Neural cell (in vitro differentiated cells): Measurements from ENCODE around the gene GOLGA6L10. TPM values are rescaled to one million over a fixed set of nuclear protein-coding genes. Genes with fewer than 3 reads are reported as not detected.
"Not testable (repeated sequence)": the region's sequence is repeated elsewhere in the genome, so short reads cannot be mapped to it uniquely, and the experiment has no call there.

Experiments
- H2AFZ ChIP-seq: fragments of 200-600, 300-800 bp; sonication (generic), shearing (Covaris generic); 2 replicates; pipeline ENCODE4 v1.6.0; 2014; ENCODE audit warnings: low read depth, mild to moderate bottlenecking, antibody characterized with exemption, low read length, moderate library complexity
- H3F3A ChIP-seq: fragments of 200-600 bp; shearing (Covaris generic); 2 replicates; pipeline ENCODE4 v1.6.1; 2016; ENCODE audit warnings: mild to moderate bottlenecking, moderate library complexity, mixed read lengths, antibody characterized with exemption, low read length; ENCODE audit not compliant: insufficient read depth, poor library complexity, severe bottlenecking
- H3K27ac ChIP-seq: fragments of 200-600, 300-800 bp; sonication (generic), shearing (Covaris generic); 2 replicates; pipeline ENCODE4 v1.5.1; 2014; ENCODE audit warnings: mild to moderate bottlenecking, low read length, moderate library complexity
- H3K27me3 ChIP-seq: fragments of 300-800, 200-600 bp; sonication (generic), shearing (Covaris generic); 2 replicates; pipeline ENCODE4 v1.6.0; 2014; ENCODE audit warnings: mild to moderate bottlenecking, low read depth, low read length, moderate library complexity; ENCODE audit not compliant: insufficient read depth
- H3K36me3 ChIP-seq: fragments of 300-800, 200-600 bp; sonication (generic), shearing (Covaris generic); 2 replicates; pipeline ENCODE4 v1.5.1; 2014; ENCODE audit warnings: mild to moderate bottlenecking, antibody characterized with exemption, low read length, moderate library complexity; ENCODE audit not compliant: insufficient read depth
- H3K4me2 ChIP-seq: fragments of 300-800, 200-600 bp; sonication (generic), shearing (Covaris generic); 2 replicates; pipeline ENCODE4 v1.6.0; 2014; ENCODE audit warnings: mild to moderate bottlenecking, low read length
- H3K4me3 ChIP-seq: fragments of 300-800, 200-600 bp; sonication (generic), shearing (Covaris generic); 2 replicates; pipeline ENCODE4 v1.5.1; 2014; ENCODE audit warnings: mild to moderate bottlenecking, low read length, moderate library complexity
- H3K79me2 ChIP-seq: fragments of 200-600 bp; shearing (Covaris generic); replicated peaks from 2 replicates; pipeline ENCODE4 v1.6.0; 2014; ENCODE audit warnings: mild to moderate bottlenecking, low read length, moderate library complexity; ENCODE audit not compliant: insufficient read depth
- H3K9ac ChIP-seq: fragments of 300-800, 200-600 bp; sonication (generic), shearing (Covaris generic); 2 replicates; pipeline ENCODE4 v1.6.1; 2016; ENCODE audit warnings: mild to moderate bottlenecking, low read length, mixed read lengths
- H3K9me2 ChIP-seq: fragments of 200-600 bp; shearing (Covaris generic); 2 replicates; pipeline ENCODE4 v1.6.1; 2016; ENCODE audit warnings: mild to moderate bottlenecking, low read length, mixed read lengths; ENCODE audit not compliant: insufficient read depth
- H3K9me3 ChIP-seq: fragments of 200-600, 300-800 bp; sonication (generic), shearing (Covaris generic); 2 replicates; pipeline ENCODE4 v1.6.1; 2016; ENCODE audit warnings: mild to moderate bottlenecking, mixed run types, low read length, moderate library complexity, mixed read lengths
- H4K20me1 ChIP-seq: fragments of 200-600 bp; shearing (Covaris generic); 2 replicates; pipeline ENCODE4 v1.6.1; 2016; ENCODE audit warnings: mild to moderate bottlenecking, mixed run types; ENCODE audit not compliant: insufficient read depth
- CTCF ChIP-seq: fragments of 450-650 bp; IDR thresholded peaks from 2 replicates; pipeline ENCODE4 v1.5.1; 2014; ENCODE audit warnings: antibody characterized with exemption, mild to moderate bottlenecking, moderate library complexity; ENCODE audit not compliant: poor library complexity, severe bottlenecking
- EP300 ChIP-seq: fragments of 450-650 bp; conservative IDR thresholded peaks from 2 replicates; pipeline ENCODE4 v1.6.1; 2014; ENCODE audit warnings: antibody characterized with exemption, mild to moderate bottlenecking, moderate library complexity; ENCODE audit not compliant: poor library complexity, severe bottlenecking
- EZH2 ChIP-seq: fragments of 200-600, 300-800 bp; shearing (Covaris generic), sonication (generic); IDR thresholded peaks from 2 replicates; pipeline ENCODE4 v1.6.1; 2014; ENCODE audit warnings: antibody characterized with exemption, low read length, borderline replicate concordance, mild to moderate bottlenecking; ENCODE audit not compliant: insufficient read depth, poor library complexity, severe bottlenecking
- MXI1 ChIP-seq: fragments of 450-650 bp; conservative IDR thresholded peaks from 2 replicates; pipeline ENCODE4 v1.6.1; 2014; ENCODE audit warnings: antibody characterized with exemption, mild to moderate bottlenecking; ENCODE audit not compliant: poor library complexity, severe bottlenecking
- POLR2AphosphoS5 ChIP-seq: IDR thresholded peaks from 2 replicates; pipeline ENCODE4 v1.6.1; 2012
- RAD21 ChIP-seq: fragments of 450-650 bp; conservative IDR thresholded peaks from 2 replicates; pipeline ENCODE4 v1.6.1; 2014; ENCODE audit warnings: antibody characterized with exemption, mild to moderate bottlenecking, moderate library complexity
- SMC3 ChIP-seq: fragments of 450-650 bp; conservative IDR thresholded peaks from 2 replicates; pipeline ENCODE4 v1.6.1; 2014; ENCODE audit warnings: antibody characterized with exemption, mild to moderate bottlenecking, moderate library complexity; ENCODE audit not compliant: poor library complexity
- TAF1 ChIP-seq: IDR thresholded peaks from 2 replicates; pipeline ENCODE4 v1.6.1; 2012; ENCODE audit warnings: low read depth
- polyA plus RNA-seq: library from polyadenylated mRNA; depleted of rRNA; stranded (reverse); fragments of >200 nt; gene quantifications from 2 replicates; pipeline ENCODE4 v1.2.3, GENCODE V29; 2014
- TF ChIP-seq, protein P1 (sequence below): IDR thresholded peaks from 2 replicates; pipeline ENCODE4 v1.6.1; 2012; ENCODE audit warnings: borderline replicate concordance

GOLGA6L10 gene
- polyA plus RNA-seq, 1 donor from 2014 or later, result 7.4 TPM

GRCh38 chr15:82317091-82317489 is 32.2 kb downstream of the GOLGA6L10 start:
- Histone ChIP-seq H3F3A (no peaks in the 10 kb centered on the region), H3K9ac (no peak overlapping the region), H3K9me2 (no peaks in the 10 kb centered on the region), H2AFZ (no peak overlapping the region), H3K4me2 (no peak overlapping the region), H3K27me3 (no peaks in the 10 kb centered on the region), H3K9me3 (no peaks in the 10 kb centered on the region), H3K4me3 (no peak overlapping the region), H4K20me1 (no peaks in the 10 kb centered on the region), H3K79me2 (no peaks in the 10 kb centered on the region), H3K27ac (no peak overlapping the region), H3K36me3 (no peaks in the 10 kb centered on the region)
- no peak for TF ChIP-seq EZH2
- TF ChIP-seq EP300, result no peak
- TF ChIP-seq TAF1, result no peak
- TF ChIP-seq SMC3, result no peak
- no peak for TF ChIP-seq MXI1
- TF ChIP-seq CTCF, result no peak
- TF ChIP-seq, protein P1, sequence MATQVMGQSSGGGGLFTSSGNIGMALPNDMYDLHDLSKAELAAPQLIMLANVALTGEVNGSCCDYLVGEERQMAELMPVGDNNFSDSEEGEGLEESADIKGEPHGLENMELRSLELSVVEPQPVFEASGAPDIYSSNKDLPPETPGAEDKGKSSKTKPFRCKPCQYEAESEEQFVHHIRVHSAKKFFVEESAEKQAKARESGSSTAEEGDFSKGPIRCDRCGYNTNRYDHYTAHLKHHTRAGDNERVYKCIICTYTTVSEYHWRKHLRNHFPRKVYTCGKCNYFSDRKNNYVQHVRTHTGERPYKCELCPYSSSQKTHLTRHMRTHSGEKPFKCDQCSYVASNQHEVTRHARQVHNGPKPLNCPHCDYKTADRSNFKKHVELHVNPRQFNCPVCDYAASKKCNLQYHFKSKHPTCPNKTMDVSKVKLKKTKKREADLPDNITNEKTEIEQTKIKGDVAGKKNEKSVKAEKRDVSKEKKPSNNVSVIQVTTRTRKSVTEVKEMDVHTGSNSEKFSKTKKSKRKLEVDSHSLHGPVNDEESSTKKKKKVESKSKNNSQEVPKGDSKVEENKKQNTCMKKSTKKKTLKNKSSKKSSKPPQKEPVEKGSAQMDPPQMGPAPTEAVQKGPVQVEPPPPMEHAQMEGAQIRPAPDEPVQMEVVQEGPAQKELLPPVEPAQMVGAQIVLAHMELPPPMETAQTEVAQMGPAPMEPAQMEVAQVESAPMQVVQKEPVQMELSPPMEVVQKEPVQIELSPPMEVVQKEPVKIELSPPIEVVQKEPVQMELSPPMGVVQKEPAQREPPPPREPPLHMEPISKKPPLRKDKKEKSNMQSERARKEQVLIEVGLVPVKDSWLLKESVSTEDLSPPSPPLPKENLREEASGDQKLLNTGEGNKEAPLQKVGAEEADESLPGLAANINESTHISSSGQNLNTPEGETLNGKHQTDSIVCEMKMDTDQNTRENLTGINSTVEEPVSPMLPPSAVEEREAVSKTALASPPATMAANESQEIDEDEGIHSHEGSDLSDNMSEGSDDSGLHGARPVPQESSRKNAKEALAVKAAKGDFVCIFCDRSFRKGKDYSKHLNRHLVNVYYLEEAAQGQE, result no peak
- TF ChIP-seq RAD21, result no peak
- TF ChIP-seq POLR2AphosphoS5, result no peak

- H3K9ac ChIP-seq, H3F3A ChIP-seq, H3K4me2 ChIP-seq, H3K27ac ChIP-seq, H3K36me3 ChIP-seq, H2AFZ ChIP-seq, H3K79me2 ChIP-seq, H3K9me2 ChIP-seq, H3K27me3 ChIP-seq, H4K20me1 ChIP-seq, H3K9me3 ChIP-seq, H3K4me3 ChIP-seq: not testable (repeated sequence)
Observed at GRCh38 chr15:82316247-82317090, 32.8 kb downstream of the GOLGA6L10 start.
